AG04450 (cell line): ENCODE results near the gene MISP. TPM values are rescaled to one million over a fixed set of nuclear protein-coding genes. Genes with fewer than 3 reads are reported as not detected.

Experiments used
- CTCF ChIA-PET: fragments of 300-600, 350-600 bp; formaldehyde crosslinking; extraction: SDS; loops from one replicate; lab custom pipeline; 2022; ENCODE audit warnings: antibody characterized with exemption, inconsistent platforms; lab: Charles Lee
- POLR2A ChIA-PET: fragments of 350-600 bp; formaldehyde crosslinking; extraction: SDS; loops from one replicate; lab custom pipeline; 2021; ENCODE audit warnings: antibody characterized with exemption, inconsistent platforms; lab: Yijun Ruan, JAX
- DNase-seq: peaks from one replicate; pipeline ENCODE4 v3.0.0-alpha.2; 2011; ENCODE audit warnings: low read depth, low spot score
- H3K27ac ChIP-seq: one replicate; pipeline ENCODE4 v1.5.1; 2012; ENCODE audit warnings: low read depth, low read length, control low read depth
- H3K27me3 ChIP-seq: one replicate; pipeline ENCODE4 v1.6.0; 2012; ENCODE audit warnings: low read length; ENCODE audit not compliant: control insufficient read depth, insufficient read depth
- H3K4me3 ChIP-seq: 2 replicates; pipeline ENCODE4 v1.5.1; 2011; ENCODE audit warnings: mild to moderate bottlenecking, low read depth, low read length, control low read depth
- H3K9me3 ChIP-seq: 2 replicates; pipeline ENCODE4 v1.5.1; 2012; ENCODE audit warnings: low read length; ENCODE audit not compliant: control insufficient read depth, insufficient read depth
- polyA plus RNA-seq: library from polyadenylated mRNA; depleted of rRNA; stranded (reverse); fragments of >200 nt; gene quantifications from 2 replicates; pipeline ENCODE4 v1.2.3, GENCODE V29; 2011
- TF ChIP-seq, protein P1 (sequence below): IDR thresholded peaks from 2 replicates; pipeline ENCODE4 v1.5.1; 2011; ENCODE audit warnings: low read depth, low read length, control low read depth, inconsistent platforms

Gene MISP
- polyA plus RNA-seq, 1 experiment, result 0.09 TPM

- TF ChIP-seq, protein P1, sequence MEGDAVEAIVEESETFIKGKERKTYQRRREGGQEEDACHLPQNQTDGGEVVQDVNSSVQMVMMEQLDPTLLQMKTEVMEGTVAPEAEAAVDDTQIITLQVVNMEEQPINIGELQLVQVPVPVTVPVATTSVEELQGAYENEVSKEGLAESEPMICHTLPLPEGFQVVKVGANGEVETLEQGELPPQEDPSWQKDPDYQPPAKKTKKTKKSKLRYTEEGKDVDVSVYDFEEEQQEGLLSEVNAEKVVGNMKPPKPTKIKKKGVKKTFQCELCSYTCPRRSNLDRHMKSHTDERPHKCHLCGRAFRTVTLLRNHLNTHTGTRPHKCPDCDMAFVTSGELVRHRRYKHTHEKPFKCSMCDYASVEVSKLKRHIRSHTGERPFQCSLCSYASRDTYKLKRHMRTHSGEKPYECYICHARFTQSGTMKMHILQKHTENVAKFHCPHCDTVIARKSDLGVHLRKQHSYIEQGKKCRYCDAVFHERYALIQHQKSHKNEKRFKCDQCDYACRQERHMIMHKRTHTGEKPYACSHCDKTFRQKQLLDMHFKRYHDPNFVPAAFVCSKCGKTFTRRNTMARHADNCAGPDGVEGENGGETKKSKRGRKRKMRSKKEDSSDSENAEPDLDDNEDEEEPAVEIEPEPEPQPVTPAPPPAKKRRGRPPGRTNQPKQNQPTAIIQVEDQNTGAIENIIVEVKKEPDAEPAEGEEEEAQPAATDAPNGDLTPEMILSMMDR, result no peak
- peaks cover 28% of the 10 kb centered on the region for H3K9me3 ChIP-seq
- no peak overlapping the region for H3K27ac ChIP-seq
- no peak for DNase-seq
- ChIA-PET CTCF (no interaction called here), POLR2A (no interaction called here)
- H3K27me3 ChIP-seq, result no peaks in the 10 kb centered on the region
- H3K4me3 ChIP-seq, result no peak overlapping the region
Observed at GRCh38 chr19:756821-757688, 6.1 kb downstream of the MISP start.

DNA sequence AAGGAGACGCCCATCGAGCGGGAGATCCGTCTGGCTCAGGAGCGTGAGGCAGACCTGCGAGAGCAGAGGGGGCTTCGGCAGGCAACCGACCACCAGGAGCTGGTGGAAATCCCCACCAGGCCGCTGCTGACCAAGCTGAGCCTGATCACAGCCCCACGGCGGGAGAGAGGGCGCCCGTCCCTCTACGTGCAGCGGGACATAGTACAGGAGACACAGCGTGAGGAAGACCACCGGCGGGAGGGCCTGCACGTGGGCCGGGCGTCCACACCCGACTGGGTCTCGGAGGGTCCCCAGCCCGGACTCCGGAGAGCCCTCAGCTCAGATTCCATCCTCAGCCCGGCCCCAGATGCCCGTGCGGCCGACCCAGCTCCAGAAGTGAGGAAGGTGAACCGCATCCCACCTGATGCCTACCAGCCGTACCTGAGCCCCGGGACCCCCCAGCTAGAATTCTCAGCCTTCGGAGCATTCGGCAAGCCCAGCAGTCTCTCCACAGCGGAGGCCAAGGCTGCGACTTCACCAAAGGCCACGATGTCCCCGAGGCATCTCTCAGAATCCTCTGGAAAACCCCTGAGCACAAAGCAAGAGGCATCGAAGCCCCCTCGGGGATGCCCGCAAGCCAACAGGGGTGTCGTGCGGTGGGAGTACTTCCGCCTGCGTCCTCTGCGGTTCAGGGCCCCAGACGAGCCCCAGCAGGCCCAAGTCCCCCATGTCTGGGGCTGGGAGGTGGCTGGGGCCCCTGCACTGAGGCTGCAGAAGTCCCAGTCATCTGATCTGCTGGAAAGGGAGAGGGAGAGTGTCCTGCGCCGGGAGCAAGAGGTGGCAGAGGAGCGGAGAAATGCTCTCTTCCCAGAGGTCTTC lies 7.1 kb downstream of the MISP start:
- H3K27ac ChIP-seq, result no peak overlapping the region
- no peak for DNase-seq
- H3K27me3 ChIP-seq, result no peaks in the 10 kb centered on the region
- CTCF ChIA-PET, result no interaction called here
- peaks cover 28% of the 10 kb centered on the region for H3K9me3 ChIP-seq
- TF ChIP-seq, protein P1, result no peak
- no peak overlapping the region for H3K4me3 ChIP-seq
- POLR2A ChIA-PET, result no interaction called here

GRCh38 chr19:763181-763580 lies 12.3 kb downstream of the MISP start:
- TF ChIP-seq, protein P1, result no peak
- Histone ChIP-seq H3K9me3 (peaks cover 12% of the 10 kb centered on the region), H3K4me3 (no peak overlapping the region), H3K27me3 (no peaks in the 10 kb centered on the region), H3K27ac (no peak overlapping the region)
- ChIA-PET POLR2A (interaction anchor here (1.2 kb wide), 1 partner anchor 10 kb away, joined by 3 read pairs; no protein-coding TSS in a partner anchor), CTCF (no interaction called here)
- no peak for DNase-seq

- no peak for DNase-seq
- Histone ChIP-seq H3K4me3 (no peak overlapping the region), H3K9me3 (peaks cover 6% of the 10 kb centered on the region), H3K27me3 (no peaks in the 10 kb centered on the region), H3K27ac (no peak overlapping the region)
- CTCF ChIA-PET, result interaction anchor here (0.6 kb wide), 1 partner anchor 185 kb away, joined by 3 read pairs; no protein-coding TSS in a partner anchor
- TF ChIP-seq, protein P1, result no peak
- POLR2A ChIA-PET, result interaction anchor here (1.2 kb wide), 1 partner anchor 11 kb away, joined by 3 read pairs; no protein-coding TSS in a partner anchor
Observed at GRCh38 chr19:763869-764268, 13.0 kb downstream of the MISP start.

GRCh38 chr19:764301-764700 lies 13.4 kb downstream of the MISP start:
- Histone ChIP-seq H3K4me3 (no peak overlapping the region), H3K27me3 (no peaks in the 10 kb centered on the region), H3K27ac (no peak overlapping the region), H3K9me3 (peaks cover 6% of the 10 kb centered on the region)
- DNase-seq, result no peak
- ChIA-PET CTCF (no interaction called here), POLR2A (no interaction called here)
- TF ChIP-seq, protein P1, result no peak
